ENCODE results near the gene CCN5. TPM values are rescaled to one million over a fixed set of nuclear protein-coding genes. Genes with fewer than 3 reads are reported as not detected.

The CCN5 gene
- total RNA-seq, 1 donor from 2014 or later, result not detected

GRCh38 chr20:44768854-44769480 lies 53.8 kb downstream of the CCN5 start:
- no peak overlapping the region for H3K4me3 ChIP-seq (ENCODE audit: low read depth, low read length)
- DNase-seq (ENCODE audit: low read depth), result no peak
- TF ChIP-seq CTCF (conservative IDR thresholded peaks at IDR 0.05; ENCODE audit: low read depth, low read length), result no peak

- H3K4me3 ChIP-seq (ENCODE audit: low read depth, low read length), result no peak overlapping the region
- no peak for TF ChIP-seq CTCF (conservative IDR thresholded peaks at IDR 0.05; ENCODE audit: low read depth, low read length)
- DNase-seq (ENCODE audit: low read depth), result no peak
These were observed 54.3 kb downstream of the CCN5 start for GRCh38 chr20:44769481-44769863.

DNA sequence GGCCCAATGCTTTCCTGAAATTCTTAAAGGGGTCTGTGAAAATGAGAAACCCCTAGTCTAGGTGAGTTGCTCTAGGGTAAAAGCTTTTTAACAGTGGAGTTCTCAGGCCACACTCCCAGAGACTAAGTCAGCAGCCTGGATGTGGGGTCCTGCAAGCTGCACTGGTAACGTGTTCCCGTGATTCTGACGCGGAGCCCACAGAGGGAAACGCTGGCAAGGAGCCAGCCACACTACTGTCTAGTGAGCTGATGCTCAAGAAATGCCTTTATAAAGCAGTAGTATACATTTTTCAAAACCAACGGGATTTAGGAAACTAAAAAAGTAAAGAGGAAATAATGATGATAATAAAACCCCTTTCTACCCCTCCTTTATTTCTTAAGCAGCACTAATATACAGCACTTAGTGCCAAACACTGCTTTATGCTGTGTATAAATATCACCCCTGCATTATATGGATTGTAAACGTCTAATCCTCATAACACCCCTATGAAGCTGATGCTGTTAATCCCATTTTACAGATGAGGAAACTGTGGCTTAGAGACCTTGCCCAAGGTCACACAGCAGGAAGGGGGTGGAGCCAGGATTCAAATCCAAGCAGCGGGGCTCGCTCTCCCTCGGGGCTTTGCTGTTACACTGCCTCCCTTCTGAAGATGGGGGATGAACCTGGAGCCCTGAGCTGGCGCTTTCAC lies 55.5 kb downstream of the CCN5 start:
- no peak overlapping the region for H3K4me3 ChIP-seq (ENCODE audit: low read depth, low read length)
- no peak for DNase-seq (ENCODE audit: low read depth)
- no peak for TF ChIP-seq CTCF (conservative IDR thresholded peaks at IDR 0.05; ENCODE audit: low read depth, low read length)

DNA sequence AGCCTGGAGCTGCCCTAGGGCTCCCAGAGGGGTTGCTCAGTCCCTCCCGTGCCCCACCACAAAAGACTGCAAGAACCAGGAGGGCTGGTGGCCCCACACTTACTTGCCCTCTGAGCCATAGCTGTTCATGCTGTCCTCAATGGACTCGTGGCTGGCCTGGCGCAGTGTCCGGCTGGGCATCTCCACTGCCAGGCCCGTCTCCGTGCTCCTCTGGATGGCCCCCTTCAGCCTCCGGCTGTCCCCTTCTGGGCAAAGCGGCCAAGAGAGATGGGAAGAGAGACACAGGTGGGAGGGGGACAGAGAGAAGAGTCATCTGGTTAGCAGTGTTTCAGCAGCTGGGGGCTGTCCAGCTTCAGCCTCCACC lies 56.0 kb downstream of the CCN5 start:
- TF ChIP-seq CTCF (conservative IDR thresholded peaks at IDR 0.05; ENCODE audit: low read depth, low read length), result no peak
- H3K4me3 ChIP-seq (ENCODE audit: low read depth, low read length), result no peak overlapping the region
- DNase-seq (ENCODE audit: low read depth), result no peak

DNA sequence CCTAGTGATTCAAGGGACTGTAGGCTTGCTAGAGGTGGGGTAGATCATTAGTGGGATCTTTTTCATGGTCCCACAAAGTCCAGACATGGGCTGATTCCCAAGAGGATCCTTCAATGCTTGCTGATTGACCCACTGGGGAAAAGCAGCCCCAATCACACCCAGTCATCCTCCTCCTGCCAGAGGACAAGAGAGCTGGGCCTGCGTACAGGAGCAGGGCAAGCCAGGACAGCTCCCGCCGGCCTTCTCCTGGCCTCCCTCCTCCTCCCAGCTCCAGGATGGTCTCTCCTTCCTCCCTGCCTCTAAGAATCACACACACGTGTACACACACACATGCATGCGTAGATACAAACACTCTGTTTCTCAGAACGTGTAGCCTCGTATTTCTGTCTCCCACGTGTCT lies 57.5 kb downstream of the CCN5 start:
- H3K4me3 ChIP-seq (ENCODE audit: low read depth, low read length), result no peak overlapping the region
- TF ChIP-seq CTCF (conservative IDR thresholded peaks at IDR 0.05; ENCODE audit: low read depth, low read length), result no peak
- DNase-seq (ENCODE audit: low read depth), result no peak

GRCh38 chr20:44773070-44773829 lies 58.1 kb downstream of the CCN5 start:
- no peak for TF ChIP-seq CTCF (conservative IDR thresholded peaks at IDR 0.05; ENCODE audit: low read depth, low read length)
- H3K4me3 ChIP-seq (ENCODE audit: low read depth, low read length), result no peak overlapping the region
- DNase-seq (ENCODE audit: low read depth), result no peak
